ENCODE results near the gene RWDD4. TPM values are rescaled to one million over a fixed set of nuclear protein-coding genes. Genes with fewer than 3 reads are reported as not detected.

The RWDD4 gene
- total RNA-seq, 2 experiments from 2014 or later, result 20.4 to 26.4 TPM

- BruUV-seq (replicated peaks), result no TSS peak
- DNase-seq (ENCODE audit: low spot score), result no peak
- TF ChIP-seq EZH2phosphoT487 (IDR thresholded peaks at IDR 0.05; ENCODE audit: borderline replicate concordance, low read depth, low read length) (no peak), CTCF (conservative IDR thresholded peaks at IDR 0.05; ENCODE audit: low read length) (no peak)
- ChIA-PET POLR2A (interaction anchor here (1.5 kb wide), 1 partner anchor 10 kb away, joined by 6 read pairs; no protein-coding TSS in a partner anchor), CTCF (ENCODE audit: unreplicated experiment) (no interaction called here)
- Histone ChIP-seq H2AFZ (ENCODE audit: low read length) (no peak overlapping the region), H3K9me3 (ENCODE audit: low read length) (no peaks in the 10 kb centered on the region), H3K9me2 (ENCODE audit: insufficient read depth, low read length) (no peaks in the 10 kb centered on the region), H4K20me1 (ENCODE audit: insufficient read depth, low read length) (no peaks in the 10 kb centered on the region), H3K27ac (ENCODE audit: low read depth, low read length, poor library complexity, severe bottlenecking) (no peak overlapping the region), H3K4me3 (ENCODE audit: low read depth, low read length, poor library complexity, severe bottlenecking) (no peak overlapping the region), H3K36me3 (ENCODE audit: insufficient read depth, low read length) (peaks cover 7% of the 10 kb centered on the region), H3K79me2 (ENCODE audit: insufficient read depth, low read depth, low read length) (no peaks in the 10 kb centered on the region), H3K4me1 (ENCODE audit: insufficient read depth, low read length, poor library complexity, severe bottlenecking) (no peaks in the 10 kb centered on the region), H3K4me2 (ENCODE audit: low read length) (no peak overlapping the region)
- intact Hi-C loops (cut with micrococcal nuclease; ENCODE audit: unreplicated experiment), result no loop called here
Observed at GRCh38 chr4:183637461-183637860, 21.5 kb downstream of the RWDD4 start.

- BruUV-seq (replicated peaks), result no TSS peak
- Histone ChIP-seq H3K9me3 (ENCODE audit: low read length) (no peaks in the 10 kb centered on the region), H3K36me3 (ENCODE audit: insufficient read depth, low read length) (peaks cover 5% of the 10 kb centered on the region), H3K79me2 (ENCODE audit: insufficient read depth, low read depth, low read length) (no peaks in the 10 kb centered on the region), H3K9me2 (ENCODE audit: insufficient read depth, low read length) (no peaks in the 10 kb centered on the region), H3K4me2 (ENCODE audit: low read length) (no peak overlapping the region), H3K4me1 (ENCODE audit: insufficient read depth, low read length, poor library complexity, severe bottlenecking) (no peaks in the 10 kb centered on the region), H2AFZ (ENCODE audit: low read length) (no peak overlapping the region), H4K20me1 (ENCODE audit: insufficient read depth, low read length) (no peaks in the 10 kb centered on the region), H3K27ac (ENCODE audit: low read depth, low read length, poor library complexity, severe bottlenecking) (no peak overlapping the region), H3K4me3 (ENCODE audit: low read depth, low read length, poor library complexity, severe bottlenecking) (no peak overlapping the region)
- ChIA-PET CTCF (ENCODE audit: unreplicated experiment) (no interaction called here), POLR2A (interaction anchor here (1.5 kb wide), 1 partner anchor 11 kb away, joined by 6 read pairs; no protein-coding TSS in a partner anchor)
- intact Hi-C loops (cut with micrococcal nuclease; ENCODE audit: unreplicated experiment), result no loop called here
- TF ChIP-seq CTCF (conservative IDR thresholded peaks at IDR 0.05; ENCODE audit: low read length) (no peak), EZH2phosphoT487 (IDR thresholded peaks at IDR 0.05; ENCODE audit: borderline replicate concordance, low read depth, low read length) (no peak)
- no peak for DNase-seq (ENCODE audit: low spot score)
Observed at GRCh38 chr4:183636923-183637322, 22.1 kb downstream of the RWDD4 start.

- no peaks in the 10 kb centered on the region for H3K9me2 ChIP-seq (ENCODE audit: insufficient read depth, low read length)
- no peak overlapping the region for H3K4me3 ChIP-seq (ENCODE audit: low read depth, low read length, poor library complexity, severe bottlenecking)
- H3K4me1 ChIP-seq (ENCODE audit: insufficient read depth, low read length, poor library complexity, severe bottlenecking), result no peaks in the 10 kb centered on the region
- peaks cover 3% of the 10 kb centered on the region for H3K36me3 ChIP-seq (ENCODE audit: insufficient read depth, low read length)
- no peak overlapping the region for H3K27ac ChIP-seq (ENCODE audit: low read depth, low read length, poor library complexity, severe bottlenecking)
- no peaks in the 10 kb centered on the region for H3K9me3 ChIP-seq (ENCODE audit: low read length)
- CTCF ChIA-PET (ENCODE audit: unreplicated experiment), result no interaction called here
- BruUV-seq (replicated peaks), result no TSS peak
- no peak overlapping the region for H3K4me2 ChIP-seq (ENCODE audit: low read length)
- no peak for TF ChIP-seq CTCF (conservative IDR thresholded peaks at IDR 0.05; ENCODE audit: low read length)
- TF ChIP-seq EZH2phosphoT487 (IDR thresholded peaks at IDR 0.05; ENCODE audit: borderline replicate concordance, low read depth, low read length), result no peak
- intact Hi-C loops (cut with micrococcal nuclease; ENCODE audit: unreplicated experiment), result no loop called here
- H3K79me2 ChIP-seq (ENCODE audit: insufficient read depth, low read depth, low read length), result no peaks in the 10 kb centered on the region
- H4K20me1 ChIP-seq (ENCODE audit: insufficient read depth, low read length), result no peaks in the 10 kb centered on the region
- H2AFZ ChIP-seq (ENCODE audit: low read length), result no peak overlapping the region
- DNase-seq (ENCODE audit: low spot score), result no peak
- POLR2A ChIA-PET, result interaction anchor here (1.5 kb wide), 1 partner anchor 11 kb away, joined by 6 read pairs; no protein-coding TSS in a partner anchor
Observed at GRCh38 chr4:183636503-183636902, 22.5 kb downstream of the RWDD4 start.
